GM18526 (cell line): Measurements from ENCODE around the gene CCSAP.
A peak's percentile ranks its signal among the peaks of the same experiment; 100 is the strongest.

Source experiments
- POLR2A ChIP-seq: IDR thresholded peaks from 3 replicates; pipeline ENCODE4 v1.6.1; 2011; ENCODE audit not compliant: insufficient read length; ENCODE audit errors: extremely low read depth

Gene CCSAP

GRCh38 chr1:229342656-229343569, at the start of gene CCSAP:
TSS of gene CCSAP (minus strand) at chr1:229343047. CDS start at chr1:229342465, 582 bp downstream.
- peak; percentile 70 for TF ChIP-seq POLR2A

- no peak for TF ChIP-seq POLR2A
Observed at GRCh38 chr1:229390130-229390529, 47.3 kb upstream of the CCSAP start.

GRCh38 chr1:229388897-229389580, 46.2 kb upstream of the CCSAP start:
- TF ChIP-seq POLR2A = no peak

GRCh38 chr1:229385853-229386456, 43.1 kb upstream of the CCSAP start:
- no peak for TF ChIP-seq POLR2A

GRCh38 chr1:229384822-229385221, 42.0 kb upstream of the CCSAP start:
- no peak for TF ChIP-seq POLR2A

- TF ChIP-seq POLR2A = no peak
Observed at GRCh38 chr1:229383961-229384360, 41.1 kb upstream of the CCSAP start.

GRCh38 chr1:229383188-229383587, 40.3 kb upstream of the CCSAP start:
- no peak for TF ChIP-seq POLR2A

- no peak for TF ChIP-seq POLR2A
Observed at GRCh38 chr1:229381234-229381633, 38.4 kb upstream of the CCSAP start.

- TF ChIP-seq POLR2A = no peak
Observed at GRCh38 chr1:229380536-229381160, 37.8 kb upstream of the CCSAP start.

- no peak for TF ChIP-seq POLR2A
Observed at GRCh38 chr1:229379846-229380245, 37.0 kb upstream of the CCSAP start.

GRCh38 chr1:229378586-229379367, 35.9 kb upstream of the CCSAP start:
- TF ChIP-seq POLR2A = no peak

GRCh38 chr1:229377429-229377828, 34.6 kb upstream of the CCSAP start:
- no peak for TF ChIP-seq POLR2A

GRCh38 chr1:229376521-229376920, 33.7 kb upstream of the CCSAP start:
- TF ChIP-seq POLR2A = no peak

GRCh38 chr1:229374485-229374884, 31.6 kb upstream of the CCSAP start:
- no peak for TF ChIP-seq POLR2A

GRCh38 chr1:229373395-229373794, 30.5 kb upstream of the CCSAP start:
- no peak for TF ChIP-seq POLR2A
